Heart left ventricle (tissue), 13 donors: Measurements from ENCODE around the gene ATG2A.

Experiments
- CTCF ChIP-seq, 12 donors: fragments of 200-600 bp; sonication (generic) in 4 of 12; IDR thresholded peaks; one replicate each; pipeline versions ENCODE4 v1.5.0 to v1.8.0; 2018 to 2022; ENCODE audit warnings: antibody characterized with exemption in 12 of 12, mild to moderate bottlenecking in 5 of 12
- POLR2A ChIP-seq, 2 donors: fragments of 450-650 bp; IDR thresholded peaks; one replicate each; pipeline ENCODE4 v1.6.1; 2017; ENCODE audit warnings: antibody characterized with exemption in 2 of 2, mild to moderate bottlenecking in 2 of 2, moderate library complexity in 2 of 2
- donor health status: ischemic (EF 13 %, LVEDD 7.1; RV severe dilation, severe dysfunction).
- donor health status: DM: no; HTN: yes; CAD: no.
- donor health status: DM: no; HTN: no; CAD: no.
- donor health status: ischemic (EF 25% LVEDD 6.9; RV normal size, moderate dysfunction).
- donor health status: ischemic (EF 25% LVEDD 5.7; RV mildly dilated, moderate dysfunction).
- donor health status: ischemic (EF 35%, LVEDD 5.7; RV mildly dilated, moderate dysfunction).
- donor health status: nonischemic (EF 11% LVEDD 7.7; RV severe dilation, severe dysfunction).
- donor health status: DM: yes; HTN: yes; CAD: no.
- donor health status: PGD.
- donor health status: ischemic (EF 29% LVEDD 5.4; RV normal size, mild dysfunction).
- donor health status: nonischemic (EF 23%, LVEDD 6.1; RV moderate dilation, normal function).

- TF ChIP-seq CTCF (IDR thresholded peaks at IDR 0.05), result no peak
- TF ChIP-seq POLR2A (IDR thresholded peaks at IDR 0.05), result no peak
These were observed 26.5 kb downstream of the ATG2A start for GRCh38 chr11:64890522-64890939.
